ENCODE results near the gene BCAT1.
"Not testable (repeated sequence)": the region's sequence is repeated elsewhere in the genome, so short reads cannot be mapped to it uniquely, and the experiment has no call there.

The BCAT1 gene

GRCh38 chr12:24856541-24856940 lies 92.4 kb downstream of the BCAT1 start:
- no peak for DNase-seq (ENCODE audit: low spot score)

GRCh38 chr12:24854908-24855307 lies 94.0 kb downstream of the BCAT1 start:
- no peak for DNase-seq (ENCODE audit: low spot score)

GRCh38 chr12:24854017-24854416 lies 94.9 kb downstream of the BCAT1 start:
- DNase-seq (ENCODE audit: low spot score): no peak

GRCh38 chr12:24853588-24853987 lies 95.3 kb downstream of the BCAT1 start:
- no peak for DNase-seq (ENCODE audit: low spot score)

- DNase-seq (ENCODE audit: low spot score): no peak
Measured at GRCh38 chr12:24853094-24853493, 95.8 kb downstream of the BCAT1 start.

- DNase-seq (ENCODE audit: low spot score): no peak
Measured at GRCh38 chr12:24852420-24852819, 96.5 kb downstream of the BCAT1 start.

- not testable (repeated sequence) for DNase-seq (ENCODE audit: low spot score)
Measured at GRCh38 chr12:24851883-24852282, 97.0 kb downstream of the BCAT1 start.

GRCh38 chr12:24851341-24851740 lies 97.6 kb downstream of the BCAT1 start:
- no peak for DNase-seq (ENCODE audit: low spot score)

GRCh38 chr12:24850496-24850895 lies 98.4 kb downstream of the BCAT1 start:
- no peak for DNase-seq (ENCODE audit: low spot score)

- DNase-seq (ENCODE audit: low spot score): no peak
Measured at GRCh38 chr12:24848941-24849477, 99.9 kb downstream of the BCAT1 start.

GRCh38 chr12:24846689-24847088 lies 102.2 kb downstream of the BCAT1 start:
- DNase-seq (ENCODE audit: low spot score): no peak

- no peak for DNase-seq (ENCODE audit: low spot score)
Measured at GRCh38 chr12:24845615-24846014, 103.3 kb downstream of the BCAT1 start.

- no peak for DNase-seq (ENCODE audit: low spot score)
Measured at GRCh38 chr12:24840046-24840800, 108.7 kb downstream of the BCAT1 start.

GRCh38 chr12:24839268-24839791 lies 109.6 kb downstream of the BCAT1 start:
- no peak for DNase-seq (ENCODE audit: low spot score)

- peak; percentile 34 for DNase-seq (ENCODE audit: low spot score)
Measured at GRCh38 chr12:24838531-24838950, 110.4 kb downstream of the BCAT1 start.

- no peak for DNase-seq (ENCODE audit: low spot score)
Measured at GRCh38 chr12:24835377-24835776, 113.5 kb downstream of the BCAT1 start.

- DNase-seq (ENCODE audit: low spot score): no peak
Measured at GRCh38 chr12:24833513-24833912, 115.4 kb downstream of the BCAT1 start.

GRCh38 chr12:24823808-24824515 lies 124.9 kb downstream of the BCAT1 start:
- no peak for DNase-seq (ENCODE audit: low spot score)

GRCh38 chr12:24822121-24822899 lies 126.6 kb downstream of the BCAT1 start:
- no peak for DNase-seq (ENCODE audit: low spot score)

GRCh38 chr12:24821691-24822090 lies 127.2 kb downstream of the BCAT1 start:
- DNase-seq (ENCODE audit: low spot score): no peak

GRCh38 chr12:24820872-24821271 lies 128.0 kb downstream of the BCAT1 start:
- no peak for DNase-seq (ENCODE audit: low spot score)

- DNase-seq (ENCODE audit: low spot score): no peak
Measured at GRCh38 chr12:24818351-24818750, 130.6 kb downstream of the BCAT1 start.
